GM21390 (cell line): ENCODE data around the gene LSM14A.

Experiments used
- ATAC-seq: cut with Tn5 transposase; IDR thresholded peaks from one replicate; pipeline ENCODE4 v1.9.1; 2021; ENCODE audit not compliant: unreplicated experiment

Gene LSM14A

DNA sequence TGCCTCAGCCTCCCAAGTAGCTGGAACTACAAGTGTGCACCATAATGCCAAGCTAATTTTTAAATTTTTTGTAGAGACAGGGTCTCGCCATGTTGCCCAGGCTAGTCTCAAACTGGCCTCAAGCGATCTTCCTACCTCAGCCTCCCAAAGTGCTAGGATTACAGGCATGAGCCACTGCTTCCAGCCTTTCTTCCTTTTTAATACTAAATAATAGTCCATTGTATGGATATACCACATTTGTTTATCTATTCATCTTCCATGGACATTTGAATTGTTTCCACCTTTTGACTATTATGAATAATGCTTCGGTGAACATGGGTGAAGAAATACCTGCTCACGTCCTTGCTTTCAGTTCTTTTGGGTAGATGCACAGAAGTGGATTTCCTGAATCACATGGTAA lies 106.5 kb downstream of the LSM14A start:
- ATAC-seq: no peak
